GM18870 (cell line): Measurements from ENCODE around the gene OGFOD3.
"Not testable (repeated sequence)": the region's sequence is repeated elsewhere in the genome, so short reads cannot be mapped to it uniquely, and the experiment has no call there.

Experiments
- ATAC-seq: cut with Tn5 transposase; IDR thresholded peaks from one replicate; pipeline ENCODE4 v1.9.1; 2021; ENCODE audit warnings: moderate library complexity; ENCODE audit not compliant: unreplicated experiment

OGFOD3 gene

DNA sequence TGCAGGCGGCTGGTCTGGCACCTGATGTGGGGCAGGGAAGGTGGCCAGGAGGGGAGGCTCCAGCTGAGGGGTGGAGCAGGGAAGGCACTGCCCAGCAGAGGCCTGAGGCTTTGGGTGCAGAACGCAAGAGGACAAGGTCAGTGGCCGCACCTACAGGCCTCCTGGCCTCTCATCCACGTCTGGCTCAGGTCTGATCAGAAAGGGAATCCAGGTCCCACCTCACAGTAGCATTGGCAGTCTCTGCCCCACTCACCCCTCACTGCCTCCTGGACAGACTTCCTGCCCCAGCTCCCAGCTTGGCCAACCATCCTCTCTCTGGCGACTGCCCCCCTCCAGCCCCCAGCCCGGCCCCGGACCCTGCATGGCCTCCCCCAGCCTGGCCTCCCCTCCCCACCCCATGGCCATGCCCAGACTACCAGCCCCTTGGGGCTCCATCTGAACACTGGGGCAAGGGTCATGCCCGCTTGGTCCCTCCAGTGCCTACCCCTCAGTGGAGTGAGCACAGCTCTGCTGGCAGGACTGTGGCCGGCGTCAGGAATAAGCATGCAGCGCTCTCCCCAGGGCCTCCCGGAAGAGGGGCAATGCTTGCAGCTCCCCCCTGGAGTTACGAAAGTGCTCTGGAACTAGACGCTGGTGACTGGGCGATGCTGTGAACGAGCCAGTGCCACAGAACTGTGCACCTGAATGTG is 42.2 kb downstream of the OGFOD3 start:
- ATAC-seq: no peak

GRCh38 chr17:82375359-82376041 is 42.9 kb downstream of the OGFOD3 start:
- ATAC-seq: no peak

DNA sequence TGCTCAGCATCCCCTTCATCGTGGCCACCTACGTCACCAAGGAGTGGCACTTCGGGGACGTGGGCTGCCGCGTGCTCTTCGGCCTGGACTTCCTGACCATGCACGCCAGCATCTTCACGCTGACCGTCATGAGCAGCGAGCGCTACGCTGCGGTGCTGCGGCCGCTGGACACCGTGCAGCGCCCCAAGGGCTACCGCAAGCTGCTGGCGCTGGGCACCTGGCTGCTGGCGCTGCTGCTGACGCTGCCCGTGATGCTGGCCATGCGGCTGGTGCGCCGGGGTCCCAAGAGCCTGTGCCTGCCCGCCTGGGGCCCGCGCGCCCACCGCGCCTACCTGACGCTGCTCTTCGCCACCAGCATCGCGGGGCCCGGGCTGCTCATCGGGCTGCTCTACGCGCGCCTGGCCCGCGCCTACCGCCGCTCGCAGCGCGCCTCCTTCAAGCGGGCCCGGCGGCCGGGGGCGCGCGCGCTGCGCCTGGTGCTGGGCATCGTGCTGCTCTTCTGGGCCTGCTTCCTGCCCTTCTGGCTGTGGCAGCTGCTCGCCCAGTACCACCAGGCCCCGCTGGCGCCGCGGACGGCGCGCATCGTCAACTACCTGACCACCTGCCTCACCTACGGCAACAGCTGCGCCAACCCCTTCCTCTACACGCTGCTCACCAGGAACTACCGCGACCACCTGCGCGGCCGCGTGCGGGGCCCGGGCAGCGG is 43.6 kb downstream of the OGFOD3 start:
- no peak for ATAC-seq

- no peak for ATAC-seq
Observed at GRCh38 chr17:82373731-82374625, 44.4 kb downstream of the OGFOD3 start.

DNA sequence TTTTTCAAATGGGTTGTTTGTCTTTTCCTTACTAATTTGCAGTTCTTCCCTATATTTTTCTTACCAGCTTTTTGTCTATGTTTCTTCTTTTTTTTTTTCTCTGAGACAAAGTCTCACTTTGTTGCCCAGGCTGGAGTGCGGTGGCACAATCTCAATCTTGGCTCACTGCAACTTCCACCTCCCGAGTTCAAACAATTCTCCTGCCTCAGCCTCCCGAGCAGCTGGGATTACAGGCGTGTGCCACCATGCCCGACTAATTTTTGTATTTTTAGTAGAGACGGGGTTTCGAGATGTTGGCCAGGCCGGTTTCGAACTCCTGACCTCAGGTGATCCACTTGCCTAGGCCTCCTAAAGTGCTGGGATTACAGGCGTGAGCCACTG is 45.3 kb downstream of the OGFOD3 start:
- ATAC-seq: not testable (repeated sequence)

- ATAC-seq: no peak
Observed at GRCh38 chr17:82372249-82373071, 45.9 kb downstream of the OGFOD3 start.

- no peak for ATAC-seq
Observed at GRCh38 chr17:82371333-82372248, 46.8 kb downstream of the OGFOD3 start, which contains the start of gene UTS2R. UTS2R (plus strand) TSS chr17:82371765; CDS start chr17:82374325, 2,560 bp downstream.

GRCh38 chr17:82370471-82371332 is 47.7 kb downstream of the OGFOD3 start:
- no peak for ATAC-seq

DNA sequence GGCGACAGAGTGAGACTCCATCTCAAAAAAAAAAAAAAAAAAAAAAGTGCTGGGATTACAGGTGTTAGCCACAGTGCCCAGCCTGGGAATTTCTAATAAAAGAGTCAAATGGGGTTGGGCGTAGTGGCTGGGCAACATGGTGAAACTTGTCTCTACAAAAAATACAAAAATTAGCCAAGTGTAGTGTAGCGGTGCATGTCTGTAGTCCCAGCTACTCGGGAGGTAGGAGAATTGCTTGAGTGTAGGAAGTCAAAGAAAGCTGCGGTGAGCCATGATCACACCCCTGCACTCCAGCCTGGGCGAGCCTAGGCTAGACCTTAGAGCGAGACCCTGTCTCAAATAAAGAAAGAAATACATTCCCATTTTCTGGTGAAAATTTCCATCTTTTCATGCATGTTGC is 49.2 kb downstream of the OGFOD3 start:
- ATAC-seq: no peak

DNA sequence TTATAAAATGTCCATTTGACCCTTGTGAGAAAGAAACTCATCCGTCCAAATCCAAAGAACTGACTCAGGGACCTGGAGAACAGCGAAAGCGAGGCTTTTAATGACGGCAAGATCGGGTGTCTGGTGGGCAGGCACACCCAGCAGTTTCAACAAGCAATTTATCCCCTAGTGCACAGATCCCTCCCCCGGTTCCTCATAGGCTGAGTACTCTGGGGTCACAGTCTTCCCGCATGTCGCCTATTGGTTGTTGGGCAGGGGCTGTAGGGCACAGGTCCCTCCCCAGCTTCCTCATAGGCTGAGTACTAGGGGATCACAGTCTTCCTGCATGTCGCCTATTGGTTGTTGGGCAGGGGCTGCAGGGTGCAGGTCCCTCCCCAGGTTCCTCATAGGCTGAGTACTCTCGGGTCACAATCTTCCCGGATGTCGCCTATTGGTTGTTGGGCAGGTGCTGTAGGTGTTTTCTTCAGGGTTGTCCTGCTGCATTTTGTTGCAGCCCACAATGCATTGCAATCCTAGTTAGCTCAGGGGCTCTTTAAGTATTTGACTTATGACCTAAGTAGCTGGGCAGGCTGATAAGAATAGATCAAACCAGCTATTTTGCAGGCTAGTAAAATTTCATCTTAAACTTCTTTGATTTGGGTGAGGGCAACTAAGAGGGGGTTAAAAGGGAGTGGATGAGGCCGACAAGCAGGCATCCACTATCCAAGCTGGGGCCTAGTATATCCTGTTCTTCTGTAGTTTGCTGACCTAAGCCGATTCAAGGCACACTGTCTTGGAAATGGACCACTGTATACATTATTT is 50.5 kb downstream of the OGFOD3 start:
- no peak for ATAC-seq

- ATAC-seq: no peak
Observed at GRCh38 chr17:82366749-82367148, 51.6 kb downstream of the OGFOD3 start.

DNA sequence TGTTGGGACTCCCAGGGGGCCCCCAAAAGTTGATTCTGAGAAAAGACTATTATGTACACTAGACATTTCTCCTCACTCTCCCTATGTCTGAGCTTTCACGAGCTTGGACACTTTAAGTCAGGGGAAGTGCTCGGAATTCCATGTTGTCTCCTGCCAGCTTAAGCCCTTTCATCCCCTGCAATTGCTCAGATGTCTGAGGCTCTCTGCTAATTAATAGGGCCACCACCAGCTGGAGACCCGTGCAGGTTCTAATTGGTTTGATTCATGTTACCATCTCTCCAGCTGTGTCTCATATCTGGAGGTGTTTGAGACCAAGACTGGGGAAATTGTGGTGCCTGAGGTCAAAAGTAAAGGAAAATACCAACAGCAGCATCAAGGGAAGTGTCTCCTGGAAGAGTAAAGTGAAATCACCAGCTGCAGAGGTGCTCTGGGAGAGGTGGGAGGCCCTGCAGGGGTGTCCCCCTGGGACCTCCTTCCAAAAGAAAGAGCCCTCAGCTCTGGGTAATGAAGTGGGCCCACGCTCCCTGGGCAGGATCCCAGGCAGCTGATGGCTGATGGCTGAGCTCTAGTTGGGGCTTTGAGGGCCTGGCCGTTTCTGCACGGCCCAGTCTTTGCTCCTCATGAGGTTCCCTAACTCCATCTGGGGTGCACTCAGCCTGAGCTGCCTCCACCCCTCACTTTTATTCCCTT is 52.6 kb downstream of the OGFOD3 start:
- ATAC-seq: no peak

- ATAC-seq: no peak
Observed at GRCh38 chr17:82361885-82362633, 56.3 kb downstream of the OGFOD3 start.

- not testable (repeated sequence) for ATAC-seq
Observed at GRCh38 chr17:82359451-82360074, 58.8 kb downstream of the OGFOD3 start.
